GM12878 (cell line): ENCODE measurements around the gene PLS1. TPM values are rescaled to one million over a fixed set of nuclear protein-coding genes. Genes with fewer than 3 reads are reported as not detected.

Experiments
- BCL11A ChIP-seq: IDR thresholded peaks from 2 replicates; pipeline ENCODE4 v1.6.1; 2011; ENCODE audit warnings: low read depth, low read length
- CREB1 ChIP-seq: IDR thresholded peaks from 2 replicates; pipeline ENCODE4 v1.6.1; 2012; ENCODE audit warnings: low read depth, mild to moderate bottlenecking, inconsistent platforms
- EED ChIP-seq: sonication (generic); IDR thresholded peaks from 2 replicates; pipeline ENCODE4 v1.6.1; 2016; ENCODE audit warnings: antibody characterized with exemption, low read depth
- FOXK2 ChIP-seq: fragments of 450-650 bp; IDR thresholded peaks from 2 replicates; pipeline ENCODE4 v1.6.1; 2017; ENCODE audit warnings: mild to moderate bottlenecking, moderate library complexity
- HDAC2 ChIP-seq: fragments of 200-600 bp; sonication (generic); IDR thresholded peaks from 2 replicates; pipeline ENCODE4 v1.6.1; 2017
- JUNB ChIP-seq: IDR thresholded peaks from 2 replicates; pipeline ENCODE4 v1.6.1; 2016; ENCODE audit warnings: antibody characterized with exemption, mild to moderate bottlenecking
- KDM1A ChIP-seq: fragments of 200-600 bp; sonication (generic); IDR thresholded peaks from 2 replicates; pipeline ENCODE4 v1.6.1; 2016; ENCODE audit warnings: borderline replicate concordance
- MYB ChIP-seq: fragments of 150-350 bp; IDR thresholded peaks from 2 replicates; pipeline ENCODE4 v1.6.1; 2014; ENCODE audit warnings: mild to moderate bottlenecking, low read depth, low read length, borderline replicate concordance
- NFIC ChIP-seq: IDR thresholded peaks from 2 replicates; pipeline ENCODE4 v1.6.1; 2012; ENCODE audit warnings: low read depth, mild to moderate bottlenecking, inconsistent platforms, low read length, moderate library complexity
- NFXL1 ChIP-seq: fragments of 450-650 bp; IDR thresholded peaks from 2 replicates; pipeline ENCODE4 v1.6.1; 2017; ENCODE audit warnings: antibody characterized with exemption, mild to moderate bottlenecking, borderline replicate concordance
- NR2C1 ChIP-seq: fragments of 450-650 bp; IDR thresholded peaks from 2 replicates; pipeline ENCODE4 v1.6.1; 2017; ENCODE audit warnings: antibody characterized with exemption, mild to moderate bottlenecking, moderate library complexity
- NR2F1 ChIP-seq: fragments of 450-650 bp; conservative IDR thresholded peaks from 2 replicates; pipeline ENCODE4 v1.6.1; 2017; ENCODE audit warnings: mild to moderate bottlenecking
- SP1 ChIP-seq: IDR thresholded peaks from one replicate; pipeline ENCODE4 v1.6.1; 2011; ENCODE audit warnings: low read depth, low read length
- SREBF1 ChIP-seq: IDR thresholded peaks from 2 replicates; pipeline ENCODE4 v1.6.1; 2012; ENCODE audit warnings: mild to moderate bottlenecking, low read length
- STAT1 ChIP-seq: fragments of 450-650 bp; conservative IDR thresholded peaks from 2 replicates; pipeline ENCODE4 v1.6.1; 2014; ENCODE audit warnings: antibody characterized with exemption, mild to moderate bottlenecking
- SUPT20H ChIP-seq: IDR thresholded peaks from 2 replicates; pipeline ENCODE4 v1.6.1; 2011; ENCODE audit warnings: low read depth, mild to moderate bottlenecking, low read length, moderate library complexity, borderline replicate concordance; ENCODE audit not compliant: control insufficient read depth
- SUZ12 ChIP-seq: fragments of 200-600 bp; sonication (generic); IDR thresholded peaks from one replicate; pipeline ENCODE4 v1.6.1; 2018; ENCODE audit warnings: antibody characterized with exemption, mild to moderate bottlenecking; ENCODE audit not compliant: unreplicated experiment
- TBL1XR1 ChIP-seq: IDR thresholded peaks from 2 replicates; pipeline ENCODE4 v1.6.1; 2012; ENCODE audit warnings: low read depth, low read length, improper control_type of control experiment
- TCF12 ChIP-seq: IDR thresholded peaks from 2 replicates; pipeline ENCODE4 v1.6.1; 2011; ENCODE audit warnings: low read depth, mild to moderate bottlenecking, low read length
- TCF7 ChIP-seq: IDR thresholded peaks from 2 replicates; pipeline ENCODE4 v1.6.1; 2014; ENCODE audit warnings: antibody characterized with exemption, borderline replicate concordance
- WRNIP1 ChIP-seq: IDR thresholded peaks from 2 replicates; pipeline ENCODE4 v1.6.1; 2011; ENCODE audit warnings: low read depth, low read length, improper control_type of control experiment, borderline replicate concordance
- polyA plus RNA-seq, 11 experiments: library from polyadenylated mRNA; depleted of rRNA in 4 of 11; unstranded in 6 of 11; stranded (reverse) in 5 of 11; fragments of >200 nt; fragmentation: Nextera tagmentation in 4 of 11; fragmentation: Illumina TruSeq in 1 of 11; extraction: Ambion mirVana in 4 of 11; extraction: Trizol in 1 of 11; gene quantifications; 1 replicate in 1 of 11; 2 replicates in 10 of 11; pipeline versions ENCODE4 v1.2.1 to v1.2.3, GENCODE V29; 2011 to 2016; ENCODE audit warnings: inconsistent platforms in 2 of 11, missing spikeins in 2 of 11, low read depth in 1 of 11
- total RNA-seq, 4 experiments: library from RNA; depleted of rRNA in 3 of 4; stranded (reverse); fragments of >200 nt in 3 of 4; fragmentation: Illumina TruSeq in 1 of 4; extraction: Trizol in 1 of 4; gene quantifications; 2 replicates each; pipeline versions ENCODE4 v1.2.1 to v1.2.3, GENCODE V29; 2013 to 2021
- TF ChIP-seq, protein P1 (sequence below): fragments of 450-650 bp; formaldehyde crosslinking; IDR thresholded peaks from 2 replicates; pipeline ENCODE4 v1.4.0; 2022; ENCODE audit warnings: mild to moderate bottlenecking, moderate library complexity
- TF ChIP-seq, protein P2 (sequence below): fragments of 450-650 bp; IDR thresholded peaks from 2 replicates; pipeline ENCODE4 v1.6.1; 2017; ENCODE audit warnings: borderline replicate concordance
- TF ChIP-seq, protein P3 (sequence below), 3 experiments: IDR thresholded peaks in 2 of 3; conservative IDR thresholded peaks in 1 of 3; 2 replicates each; pipeline ENCODE4 v1.5.1; 2011; ENCODE audit warnings: low read depth in 3 of 3, low read length in 3 of 3, mild to moderate bottlenecking in 3 of 3, control low read depth in 2 of 3, moderate library complexity in 2 of 3, inconsistent platforms in 1 of 3, mixed read lengths in 1 of 3; ENCODE audit not compliant: control insufficient read depth in 2 of 3, insufficient read depth in 1 of 3; ENCODE audit errors: extremely low read depth in 1 of 3

Gene PLS1
- total and polyA plus RNA-seq, 10 of the 15 experiments (the other 5 are each of a cell fraction or from before 2014, with no cell fraction given), result 0.59 to 11.7 (median 1.7) TPM

DNA sequence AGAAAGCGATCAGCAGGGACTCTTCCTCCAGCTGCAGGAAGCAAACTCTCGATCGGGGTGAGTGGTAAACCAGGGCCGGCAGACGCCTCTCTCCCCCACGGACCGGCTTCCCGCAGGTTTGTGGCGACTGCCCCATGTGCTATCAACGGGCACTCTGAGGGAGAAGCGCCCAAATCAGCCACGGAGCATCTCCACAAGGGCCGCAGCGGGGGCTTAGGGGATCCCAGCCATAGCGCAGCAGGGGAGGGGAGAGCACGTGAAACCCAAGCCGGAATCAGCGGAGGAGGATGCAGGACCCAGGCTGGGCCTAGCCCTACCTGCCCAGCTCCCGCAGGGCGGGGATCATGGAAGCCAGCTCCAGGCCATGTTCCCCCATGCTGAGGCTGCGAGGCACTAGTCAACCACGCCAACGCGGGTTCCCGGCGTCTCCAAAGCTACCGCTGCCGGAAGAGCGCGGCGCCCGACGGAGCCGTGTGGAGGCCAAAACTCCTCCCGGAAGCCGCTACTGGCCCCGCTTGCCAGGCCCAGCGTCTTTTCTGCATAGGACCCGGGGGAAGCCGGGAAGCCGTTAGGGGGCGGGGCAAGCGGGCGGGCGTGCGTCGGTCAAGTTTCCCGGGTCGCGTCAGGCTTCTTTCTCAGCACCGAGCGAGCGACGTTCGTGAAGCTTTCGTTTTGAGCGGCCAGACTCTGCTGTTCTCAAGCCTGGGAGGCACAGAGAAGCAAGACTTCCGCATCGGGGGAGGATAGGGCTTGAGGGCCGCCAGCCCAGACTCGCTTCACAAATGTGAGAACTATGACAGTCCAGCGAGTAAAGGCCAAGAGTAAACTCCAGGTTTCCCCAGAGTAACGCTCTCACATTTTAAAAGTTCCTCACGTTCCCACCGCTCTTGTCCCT, 17.6 kb upstream of the PLS1 start, which contains the start of gene ATR (continued):
- TF ChIP-seq HDAC2 (no peak), SUPT20H (no peak), WRNIP1 (0 out of 2 replicates have a peak, but pooled peaks have one; percentile 70), SREBF1 (peak; percentile 27; the same call in 1 of the 2 replicates), NR2C1 (peak; percentile 83), NFIC (peak; percentile 46; the same call in 1 of the 2 replicates), CREB1 (peak; percentile 89), TCF12 (peak; percentile 52; the same call in 1 of the 2 replicates), MYB (no peak), SP1 (peak; percentile 93), FOXK2 (no peak; the same call in 1 of the 2 replicates), TBL1XR1 (peak; percentile 80), NR2F1 (peak; percentile 77), SUZ12 (no peak), TCF7 (peak; percentile 80; the same call in 1 of the 2 replicates), JUNB (peak; percentile 30; the same call in 1 of the 2 replicates), KDM1A (no peak), STAT1 (0 out of 2 replicates have a peak, but pooled peaks have one; percentile 92), NFXL1 (no peak), EED (peak; percentile 73), BCL11A (no peak)
- TF ChIP-seq, protein P1, sequence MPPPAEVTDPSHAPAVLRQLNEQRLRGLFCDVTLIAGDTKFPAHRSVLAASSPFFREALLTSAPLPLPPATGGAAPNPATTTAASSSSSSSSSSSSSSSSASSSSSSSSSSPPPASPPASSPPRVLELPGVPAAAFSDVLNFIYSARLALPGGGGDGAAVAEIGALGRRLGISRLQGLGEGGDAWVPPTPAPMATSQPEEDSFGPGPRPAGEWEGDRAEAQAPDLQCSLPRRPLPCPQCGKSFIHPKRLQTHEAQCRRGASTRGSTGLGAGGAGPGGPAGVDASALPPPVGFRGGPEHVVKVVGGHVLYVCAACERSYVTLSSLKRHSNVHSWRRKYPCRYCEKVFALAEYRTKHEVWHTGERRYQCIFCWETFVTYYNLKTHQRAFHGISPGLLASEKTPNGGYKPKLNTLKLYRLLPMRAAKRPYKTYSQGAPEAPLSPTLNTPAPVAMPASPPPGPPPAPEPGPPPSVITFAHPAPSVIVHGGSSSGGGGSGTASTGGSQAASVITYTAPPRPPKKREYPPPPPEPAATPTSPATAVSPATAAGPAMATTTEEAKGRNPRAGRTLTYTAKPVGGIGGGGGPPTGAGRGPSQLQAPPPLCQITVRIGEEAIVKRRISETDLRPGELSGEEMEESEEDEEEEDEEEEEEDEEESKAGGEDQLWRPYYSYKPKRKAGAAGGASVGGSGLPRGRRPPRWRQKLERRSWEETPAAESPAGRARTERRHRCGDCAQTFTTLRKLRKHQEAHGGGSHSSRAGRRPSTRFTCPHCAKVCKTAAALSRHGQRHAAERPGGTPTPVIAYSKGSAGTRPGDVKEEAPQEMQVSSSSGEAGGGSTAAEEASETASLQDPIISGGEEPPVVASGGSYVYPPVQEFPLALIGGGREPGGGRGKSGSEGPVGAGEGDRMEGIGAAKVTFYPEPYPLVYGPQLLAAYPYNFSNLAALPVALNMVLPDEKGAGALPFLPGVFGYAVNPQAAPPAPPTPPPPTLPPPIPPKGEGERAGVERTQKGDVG, result no peak
- TF ChIP-seq, protein P2, sequence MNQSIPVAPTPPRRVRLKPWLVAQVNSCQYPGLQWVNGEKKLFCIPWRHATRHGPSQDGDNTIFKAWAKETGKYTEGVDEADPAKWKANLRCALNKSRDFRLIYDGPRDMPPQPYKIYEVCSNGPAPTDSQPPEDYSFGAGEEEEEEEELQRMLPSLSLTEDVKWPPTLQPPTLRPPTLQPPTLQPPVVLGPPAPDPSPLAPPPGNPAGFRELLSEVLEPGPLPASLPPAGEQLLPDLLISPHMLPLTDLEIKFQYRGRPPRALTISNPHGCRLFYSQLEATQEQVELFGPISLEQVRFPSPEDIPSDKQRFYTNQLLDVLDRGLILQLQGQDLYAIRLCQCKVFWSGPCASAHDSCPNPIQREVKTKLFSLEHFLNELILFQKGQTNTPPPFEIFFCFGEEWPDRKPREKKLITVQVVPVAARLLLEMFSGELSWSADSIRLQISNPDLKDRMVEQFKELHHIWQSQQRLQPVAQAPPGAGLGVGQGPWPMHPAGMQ, result no peak
- TF ChIP-seq, protein P3, sequence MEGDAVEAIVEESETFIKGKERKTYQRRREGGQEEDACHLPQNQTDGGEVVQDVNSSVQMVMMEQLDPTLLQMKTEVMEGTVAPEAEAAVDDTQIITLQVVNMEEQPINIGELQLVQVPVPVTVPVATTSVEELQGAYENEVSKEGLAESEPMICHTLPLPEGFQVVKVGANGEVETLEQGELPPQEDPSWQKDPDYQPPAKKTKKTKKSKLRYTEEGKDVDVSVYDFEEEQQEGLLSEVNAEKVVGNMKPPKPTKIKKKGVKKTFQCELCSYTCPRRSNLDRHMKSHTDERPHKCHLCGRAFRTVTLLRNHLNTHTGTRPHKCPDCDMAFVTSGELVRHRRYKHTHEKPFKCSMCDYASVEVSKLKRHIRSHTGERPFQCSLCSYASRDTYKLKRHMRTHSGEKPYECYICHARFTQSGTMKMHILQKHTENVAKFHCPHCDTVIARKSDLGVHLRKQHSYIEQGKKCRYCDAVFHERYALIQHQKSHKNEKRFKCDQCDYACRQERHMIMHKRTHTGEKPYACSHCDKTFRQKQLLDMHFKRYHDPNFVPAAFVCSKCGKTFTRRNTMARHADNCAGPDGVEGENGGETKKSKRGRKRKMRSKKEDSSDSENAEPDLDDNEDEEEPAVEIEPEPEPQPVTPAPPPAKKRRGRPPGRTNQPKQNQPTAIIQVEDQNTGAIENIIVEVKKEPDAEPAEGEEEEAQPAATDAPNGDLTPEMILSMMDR (IDR thresholded peaks at IDR 0.05 in 2 of 3, conservative IDR thresholded peaks at IDR 0.05 in 1 of 3; ENCODE audit: control insufficient read depth in 2 of 3, extremely low read depth in 1 of 3, insufficient read depth in 1 of 3, low read depth in 3 of 3, low read length in 3 of 3), result 0 out of 6 replicates have a peak, but pooled peaks of 1 of the 3 experiments have one; percentile 3
